Measurements from ENCODE around the gene KRTAP4-9. TPM values are rescaled to one million over a fixed set of nuclear protein-coding genes. Genes with fewer than 3 reads are reported as not detected.

Gene KRTAP4-9
- total and polyA plus RNA-seq, 9 of the 15 experiments (the other 6 are each of a cell fraction or from before 2014, with no cell fraction given), result not detected

DNA sequence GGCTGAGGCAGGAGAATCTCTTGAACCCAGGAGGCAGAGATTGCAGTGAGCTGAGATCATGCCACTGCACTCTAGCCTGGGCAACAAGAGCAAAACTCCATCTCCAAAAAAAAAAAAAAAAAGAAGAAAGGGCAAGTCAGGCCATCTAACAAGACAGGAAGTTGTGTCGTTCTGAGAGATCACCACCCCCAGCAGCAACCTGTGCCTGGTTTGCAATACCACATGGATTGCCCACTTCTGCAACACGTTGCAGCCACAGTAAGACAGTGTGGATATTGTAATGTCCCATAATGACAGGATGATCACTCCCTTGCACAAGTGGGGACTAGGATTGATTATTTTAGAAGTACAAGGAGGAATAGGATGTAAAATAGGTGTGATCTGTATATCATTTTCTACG is 36.2 kb upstream of the KRTAP4-9 start (continued):
- TF ChIP-seq, protein P1, sequence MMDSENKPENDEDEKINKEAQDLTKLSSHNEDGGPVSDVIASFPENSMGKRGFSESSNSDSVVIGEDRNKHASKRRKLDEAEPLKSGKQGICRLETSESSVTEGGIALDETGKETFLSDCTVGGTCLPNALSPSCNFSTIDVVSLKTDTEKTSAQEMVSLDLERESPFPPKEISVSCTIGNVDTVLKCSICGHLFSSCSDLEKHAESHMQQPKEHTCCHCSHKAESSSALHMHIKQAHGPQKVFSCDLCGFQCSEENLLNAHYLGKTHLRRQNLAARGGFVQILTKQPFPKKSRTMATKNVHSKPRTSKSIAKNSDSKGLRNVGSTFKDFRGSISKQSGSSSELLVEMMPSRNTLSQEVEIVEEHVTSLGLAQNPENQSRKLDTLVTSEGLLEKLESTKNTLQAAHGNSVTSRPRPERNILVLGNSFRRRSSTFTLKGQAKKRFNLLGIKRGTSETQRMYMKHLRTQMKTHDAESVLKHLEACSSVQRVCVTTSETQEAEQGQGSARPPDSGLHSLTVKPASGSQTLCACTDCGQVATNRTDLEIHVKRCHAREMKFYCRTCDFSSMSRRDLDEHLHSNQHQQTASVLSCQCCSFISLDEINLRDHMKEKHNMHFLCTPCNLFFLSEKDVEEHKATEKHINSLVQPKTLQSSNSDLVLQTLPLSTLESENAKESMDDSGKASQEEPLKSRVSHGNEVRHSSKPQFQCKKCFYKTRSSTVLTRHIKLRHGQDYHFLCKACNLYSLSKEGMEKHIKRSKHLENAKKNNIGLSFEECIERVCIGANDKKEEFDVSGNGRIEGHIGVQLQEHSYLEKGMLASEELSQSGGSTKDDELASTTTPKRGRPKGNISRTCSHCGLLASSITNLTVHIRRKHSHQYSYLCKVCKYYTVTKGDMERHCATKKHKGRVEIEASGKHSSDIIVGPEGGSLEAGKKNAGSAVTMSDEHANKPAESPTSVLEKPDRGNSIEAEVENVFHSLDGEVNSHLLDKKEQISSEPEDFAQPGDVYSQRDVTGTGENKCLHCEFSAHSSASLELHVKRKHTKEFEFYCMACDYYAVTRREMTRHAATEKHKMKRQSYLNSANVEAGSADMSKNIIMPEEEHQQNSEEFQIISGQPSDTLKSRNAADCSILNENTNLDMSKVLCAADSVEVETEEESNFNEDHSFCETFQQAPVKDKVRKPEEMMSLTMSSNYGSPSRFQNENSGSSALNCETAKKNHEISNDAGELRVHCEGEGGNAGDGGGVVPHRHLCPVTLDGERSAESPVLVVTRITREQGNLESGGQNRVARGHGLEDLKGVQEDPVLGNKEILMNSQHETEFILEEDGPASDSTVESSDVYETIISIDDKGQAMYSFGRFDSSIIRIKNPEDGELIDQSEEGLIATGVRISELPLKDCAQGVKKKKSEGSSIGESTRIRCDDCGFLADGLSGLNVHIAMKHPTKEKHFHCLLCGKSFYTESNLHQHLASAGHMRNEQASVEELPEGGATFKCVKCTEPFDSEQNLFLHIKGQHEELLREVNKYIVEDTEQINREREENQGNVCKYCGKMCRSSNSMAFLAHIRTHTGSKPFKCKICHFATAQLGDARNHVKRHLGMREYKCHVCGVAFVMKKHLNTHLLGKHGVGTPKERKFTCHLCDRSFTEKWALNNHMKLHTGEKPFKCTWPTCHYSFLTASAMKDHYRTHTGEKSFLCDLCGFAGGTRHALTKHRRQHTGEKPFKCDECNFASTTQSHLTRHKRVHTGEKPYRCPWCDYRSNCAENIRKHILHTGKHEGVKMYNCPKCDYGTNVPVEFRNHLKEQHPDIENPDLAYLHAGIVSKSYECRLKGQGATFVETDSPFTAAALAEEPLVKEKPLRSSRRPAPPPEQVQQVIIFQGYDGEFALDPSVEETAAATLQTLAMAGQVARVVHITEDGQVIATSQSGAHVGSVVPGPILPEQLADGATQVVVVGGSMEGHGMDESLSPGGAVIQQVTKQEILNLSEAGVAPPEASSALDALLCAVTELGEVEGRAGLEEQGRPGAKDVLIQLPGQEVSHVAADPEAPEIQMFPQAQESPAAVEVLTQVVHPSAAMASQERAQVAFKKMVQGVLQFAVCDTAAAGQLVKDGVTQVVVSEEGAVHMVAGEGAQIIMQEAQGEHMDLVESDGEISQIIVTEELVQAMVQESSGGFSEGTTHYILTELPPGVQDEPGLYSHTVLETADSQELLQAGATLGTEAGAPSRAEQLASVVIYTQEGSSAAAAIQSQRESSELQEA (IDR thresholded peaks at IDR 0.05; ENCODE audit: low read depth), result no peak
- TF ChIP-seq SP1 (CRISPR knock-in tag; IDR thresholded peaks at IDR 0.05) (no peak), ZNF449 (CRISPR knock-in tag; IDR thresholded peaks at IDR 0.05) (no peak)
